GM23338 (cell line): ENCODE data around the gene SH3D19.

ENCODE experiments used
- EZH2 ChIP-seq: fragments of 200-600 bp; sonication (generic); IDR thresholded peaks from one replicate; pipeline ENCODE4 v1.8.0; 2017; ENCODE audit warnings: antibody characterized with exemption, mild to moderate bottlenecking, low read depth; ENCODE audit not compliant: unreplicated experiment
- POLR2AphosphoS5 ChIP-seq: IDR thresholded peaks from 2 replicates; pipeline ENCODE4 v1.6.1; 2016; ENCODE audit warnings: antibody characterized with exemption, low read depth
- ZNF331 ChIP-seq: fragments of 250-450 bp; sonication (Bioruptor Pico); IDR thresholded peaks from 2 replicates; pipeline ENCODE4 v1.5.0; 2020; ENCODE audit warnings: low read depth, mild to moderate bottlenecking, moderate library complexity
- TF ChIP-seq, protein P1 (sequence below), 2 experiments: fragments of 200-600 bp in 1 of 2; sonication (generic) in 1 of 2; conservative IDR thresholded peaks; 2 replicates each; pipeline versions ENCODE4 v1.5.1 to v1.6.1; 2016 to 2017; ENCODE audit warnings: antibody characterized with exemption in 2 of 2, low read depth in 2 of 2, mild to moderate bottlenecking in 2 of 2, moderate library complexity in 1 of 2

DNA sequence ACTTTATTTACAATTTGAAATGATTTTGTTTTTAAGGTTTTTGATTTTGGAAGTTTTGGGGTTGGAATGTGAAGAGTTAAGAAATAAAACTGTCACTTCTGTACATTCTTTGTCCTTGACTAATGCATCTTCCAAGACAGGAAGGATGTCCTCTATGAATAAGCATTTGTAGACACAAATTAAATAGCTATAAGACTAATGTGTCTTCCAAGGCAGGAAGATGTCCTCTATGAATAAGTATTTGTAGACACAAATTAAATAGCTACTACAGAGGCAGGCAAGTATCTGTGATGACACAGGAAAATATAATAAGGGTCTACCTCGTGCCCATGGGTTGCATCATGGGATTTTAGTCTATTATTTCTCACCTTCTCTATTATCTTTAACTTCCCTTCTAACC lies 33.9 kb downstream of the SH3D19 start:
- TF ChIP-seq EZH2 (no peak), POLR2AphosphoS5 (no peak), ZNF331 (CRISPR knock-in tag) (no peak)
- TF ChIP-seq, protein P1, sequence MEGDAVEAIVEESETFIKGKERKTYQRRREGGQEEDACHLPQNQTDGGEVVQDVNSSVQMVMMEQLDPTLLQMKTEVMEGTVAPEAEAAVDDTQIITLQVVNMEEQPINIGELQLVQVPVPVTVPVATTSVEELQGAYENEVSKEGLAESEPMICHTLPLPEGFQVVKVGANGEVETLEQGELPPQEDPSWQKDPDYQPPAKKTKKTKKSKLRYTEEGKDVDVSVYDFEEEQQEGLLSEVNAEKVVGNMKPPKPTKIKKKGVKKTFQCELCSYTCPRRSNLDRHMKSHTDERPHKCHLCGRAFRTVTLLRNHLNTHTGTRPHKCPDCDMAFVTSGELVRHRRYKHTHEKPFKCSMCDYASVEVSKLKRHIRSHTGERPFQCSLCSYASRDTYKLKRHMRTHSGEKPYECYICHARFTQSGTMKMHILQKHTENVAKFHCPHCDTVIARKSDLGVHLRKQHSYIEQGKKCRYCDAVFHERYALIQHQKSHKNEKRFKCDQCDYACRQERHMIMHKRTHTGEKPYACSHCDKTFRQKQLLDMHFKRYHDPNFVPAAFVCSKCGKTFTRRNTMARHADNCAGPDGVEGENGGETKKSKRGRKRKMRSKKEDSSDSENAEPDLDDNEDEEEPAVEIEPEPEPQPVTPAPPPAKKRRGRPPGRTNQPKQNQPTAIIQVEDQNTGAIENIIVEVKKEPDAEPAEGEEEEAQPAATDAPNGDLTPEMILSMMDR (conservative IDR thresholded peaks at IDR 0.05; ENCODE audit: low read depth in 2 of 2), result no peak
